22Rv1 (cell line): ENCODE results near the gene GJA8.
A peak's percentile ranks its signal among the peaks of the same experiment; 100 is the strongest.
"Not testable (repeated sequence)": the region's sequence is repeated elsewhere in the genome, so short reads cannot be mapped to it uniquely, and the experiment has no call there.

Experiments
- H3K27ac ChIP-seq: fragments of 450-650 bp; 2 replicates; pipeline ENCODE4 v1.5.1; 2017
- CTCF ChIP-seq: fragments of 450-650 bp; IDR thresholded peaks from 2 replicates; pipeline ENCODE4 v1.5.1; 2017; ENCODE audit warnings: mild to moderate bottlenecking
- ZFX ChIP-seq: fragments of 450-650 bp; IDR thresholded peaks from 2 replicates; pipeline ENCODE4 v1.6.1; 2017; ENCODE audit warnings: antibody characterized with exemption, borderline replicate concordance

Gene GJA8

DNA sequence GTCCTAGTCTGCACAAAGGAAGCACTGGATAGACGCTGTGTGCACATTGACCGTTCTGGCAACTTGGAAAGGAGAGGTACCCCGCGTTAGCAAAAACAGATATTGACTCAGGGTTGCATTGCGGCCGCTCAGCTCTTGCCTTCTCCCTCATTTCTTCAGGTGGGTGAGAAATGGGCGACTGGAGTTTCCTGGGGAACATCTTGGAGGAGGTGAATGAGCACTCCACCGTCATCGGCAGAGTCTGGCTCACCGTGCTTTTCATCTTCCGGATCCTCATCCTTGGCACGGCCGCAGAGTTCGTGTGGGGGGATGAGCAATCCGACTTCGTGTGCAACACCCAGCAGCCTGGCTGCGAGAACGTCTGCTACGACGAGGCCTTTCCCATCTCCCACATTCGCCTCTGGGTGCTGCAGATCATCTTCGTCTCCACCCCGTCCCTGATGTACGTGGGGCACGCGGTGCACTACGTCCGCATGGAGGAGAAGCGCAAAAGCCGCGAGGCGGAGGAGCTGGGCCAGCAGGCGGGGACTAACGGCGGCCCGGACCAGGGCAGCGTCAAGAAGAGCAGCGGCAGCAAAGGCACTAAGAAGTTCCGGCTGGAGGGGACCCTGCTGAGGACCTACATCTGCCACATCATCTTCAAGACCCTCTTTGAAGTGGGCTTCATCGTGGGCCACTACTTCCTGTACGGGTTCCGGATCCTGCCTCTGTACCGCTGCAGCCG, 5.4 kb downstream of the GJA8 start:
- H3K27ac ChIP-seq: no peak overlapping the region
- no peak for TF ChIP-seq ZFX
- no peak for TF ChIP-seq CTCF

GRCh38 chr1:147912553-147912952, 10.0 kb downstream of the GJA8 start:
- TF ChIP-seq ZFX (no peak), CTCF (no peak)

GRCh38 chr1:147913362-147913942, 10.9 kb downstream of the GJA8 start:
- TF ChIP-seq ZFX (no peak), CTCF (no peak)
- no peak overlapping the region for H3K27ac ChIP-seq

More at GRCh38 chr1:147912553-147912952, 10.0 kb downstream of the GJA8 start:
- H3K27ac ChIP-seq: no peak overlapping the region

DNA sequence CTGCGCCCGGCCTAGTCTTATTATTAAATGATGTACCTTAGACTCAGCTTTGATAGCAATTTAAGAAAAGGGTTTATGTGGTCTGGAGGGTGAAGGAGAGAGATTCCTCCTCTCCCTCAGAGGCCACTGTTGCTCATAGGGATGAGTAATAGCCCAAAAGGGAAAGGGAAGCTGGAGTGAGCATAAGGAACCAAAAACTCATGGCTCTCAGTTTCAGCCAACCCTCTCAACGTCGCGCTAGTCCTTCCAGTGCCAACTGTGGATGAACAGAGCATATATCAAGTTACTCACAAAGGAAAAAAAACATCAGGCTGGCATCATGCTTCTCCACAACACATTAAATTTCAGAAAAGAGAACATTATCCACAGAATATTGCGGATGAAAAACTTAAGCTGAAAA, 17.3 kb downstream of the GJA8 start:
- TF ChIP-seq CTCF (no peak), ZFX (no peak)
- H3K27ac ChIP-seq: no peak overlapping the region

- TF ChIP-seq CTCF: no peak
- no peak overlapping the region for H3K27ac ChIP-seq
Observed at GRCh38 chr1:147924813-147925212, 22.2 kb downstream of the GJA8 start.

GRCh38 chr1:147927215-147927614, 24.6 kb downstream of the GJA8 start:
- H3K27ac ChIP-seq: not testable (repeated sequence)

- H3K27ac ChIP-seq: not testable (repeated sequence)
Observed at GRCh38 chr1:147927689-147928088, 25.1 kb downstream of the GJA8 start.

- H3K27ac ChIP-seq: peak within 1 kb of the TSS; percentile 82
Observed at GRCh38 chr1:147928236-147929132, 25.9 kb downstream of the GJA8 start, which contains the start of gene GPR89B. GPR89B (plus strand) TSS chr1:147928420; CDS start chr1:147928537, 117 bp downstream.

DNA sequence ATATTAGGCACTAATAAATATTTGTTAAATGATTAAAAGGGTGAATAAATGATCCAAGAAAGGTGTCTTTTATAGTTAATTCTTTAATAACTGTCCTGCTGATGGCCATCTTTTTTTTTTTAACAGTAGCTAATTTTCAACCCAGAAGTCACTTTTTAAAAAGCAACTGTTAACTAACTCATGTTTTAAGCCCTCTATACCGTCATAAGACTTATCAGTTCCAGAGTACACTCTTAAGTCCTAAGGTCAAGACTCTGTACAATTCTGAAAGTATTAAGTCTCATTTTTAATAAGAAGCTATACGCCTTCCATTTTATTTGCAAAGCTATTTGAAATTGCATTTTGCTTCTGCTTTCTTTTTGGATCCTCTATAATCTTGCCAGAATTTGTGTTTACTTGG, 28.5 kb downstream of the GJA8 start:
- H3K27ac ChIP-seq: not testable (repeated sequence)

- not testable (repeated sequence) for H3K27ac ChIP-seq
Observed at GRCh38 chr1:147935296-147935695, 32.7 kb downstream of the GJA8 start.

DNA sequence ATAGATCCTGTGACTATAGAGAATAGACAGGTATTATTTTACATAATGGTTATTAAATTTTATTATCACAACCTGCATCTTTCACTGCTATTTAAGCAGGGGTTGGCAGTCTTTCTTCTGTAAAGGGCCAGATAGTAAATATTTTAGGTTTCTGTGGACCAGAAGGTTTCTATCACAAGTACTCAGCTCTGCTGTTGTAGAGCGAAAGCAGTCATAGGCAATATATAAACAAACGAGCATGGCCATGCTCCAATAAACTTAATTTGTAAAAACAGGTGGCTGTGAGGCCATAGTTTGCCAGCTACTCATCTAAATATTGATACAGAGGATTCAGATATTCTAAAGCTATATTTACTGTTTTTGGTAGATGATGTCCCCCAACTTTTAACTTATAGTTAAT, 37.9 kb downstream of the GJA8 start:
- not testable (repeated sequence) for H3K27ac ChIP-seq

GRCh38 chr1:147942563-147942962, 40.0 kb downstream of the GJA8 start:
- not testable (repeated sequence) for H3K27ac ChIP-seq

GRCh38 chr1:147949517-147949916, 46.9 kb downstream of the GJA8 start:
- not testable (repeated sequence) for H3K27ac ChIP-seq
